ENCODE measurements around the gene LY6G6D. TPM values are rescaled to one million over a fixed set of nuclear protein-coding genes. Genes with fewer than 3 reads are reported as not detected.

The LY6G6D gene
- total RNA-seq, 1 experiment from 2014 or later, result not detected

DNA sequence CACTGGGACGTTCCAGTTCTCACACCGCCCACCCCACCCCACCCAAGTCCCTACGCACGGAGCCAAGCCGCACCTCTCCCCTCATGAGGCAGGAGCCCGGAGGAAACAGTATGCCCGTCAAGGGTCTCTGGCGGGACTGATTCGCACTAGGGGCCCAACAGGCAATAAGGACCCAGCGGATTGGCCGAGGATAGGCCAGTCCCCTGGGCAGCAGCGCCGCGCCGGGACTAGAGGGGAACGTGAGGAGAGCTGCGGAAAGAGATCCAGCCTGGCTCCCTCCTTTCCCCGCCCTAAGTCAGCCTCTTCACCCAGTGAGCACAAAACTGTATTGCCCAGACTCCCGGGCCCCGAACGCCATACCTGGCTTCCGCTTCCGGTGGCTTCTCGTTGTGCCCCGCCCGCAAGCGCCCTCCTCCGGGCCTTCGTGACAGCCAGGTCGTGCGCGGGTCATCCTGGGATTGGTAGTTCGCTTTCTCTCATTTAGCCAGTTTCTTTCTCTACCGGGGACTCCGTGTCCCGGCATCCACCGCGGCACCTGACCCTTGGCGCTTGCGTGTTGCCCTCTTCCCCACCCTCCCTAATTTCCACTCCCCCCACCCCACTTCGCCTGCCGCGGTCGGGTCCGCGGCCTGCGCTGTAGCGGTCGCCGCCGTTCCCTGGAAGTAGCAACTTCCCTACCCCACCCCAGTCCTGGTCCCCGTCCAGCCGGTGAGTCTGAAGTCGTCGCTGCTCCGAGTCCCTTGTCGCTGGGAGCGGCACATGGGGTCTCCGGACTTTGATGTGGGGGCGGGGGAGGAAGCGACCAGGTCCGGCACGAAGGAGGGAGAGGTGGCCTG is 49.4 kb upstream of the LY6G6D start, which contains the start of gene CSNK2B (continued):
- TF ChIP-seq, protein P1, sequence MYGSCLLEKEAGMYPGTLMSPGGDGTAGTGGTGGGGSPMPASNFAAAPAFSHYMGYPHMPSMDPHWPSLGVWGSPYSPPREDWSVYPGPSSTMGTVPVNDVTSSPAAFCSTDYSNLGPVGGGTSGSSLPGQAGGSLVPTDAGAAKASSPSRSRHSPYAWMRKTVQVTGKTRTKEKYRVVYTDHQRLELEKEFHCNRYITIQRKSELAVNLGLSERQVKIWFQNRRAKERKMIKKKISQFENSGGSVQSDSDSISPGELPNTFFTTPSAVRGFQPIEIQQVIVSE (CRISPR knock-in tag; IDR thresholded peaks at IDR 0.05; ENCODE audit: borderline replicate concordance), result no peak
- TF ChIP-seq ATF1 (CRISPR knock-in tag; IDR thresholded peaks at IDR 0.05), result no peak
- TF ChIP-seq GTF2I (CRISPR knock-in tag; conservative IDR thresholded peaks at IDR 0.05), result no peak
- TF ChIP-seq ZNF423 (CRISPR knock-in tag; IDR thresholded peaks at IDR 0.05), result no peak
- TF ChIP-seq ZNF263 (CRISPR knock-in tag; IDR thresholded peaks at IDR 0.05; ENCODE audit: low read depth), result no peak
- no peak for TF ChIP-seq ZNF138 (CRISPR knock-in tag; conservative IDR thresholded peaks at IDR 0.05)
- no peak for TF ChIP-seq ZNF396 (CRISPR knock-in tag; IDR thresholded peaks at IDR 0.05; ENCODE audit: borderline replicate concordance)
- no peak for TF ChIP-seq ZNF317 (CRISPR knock-in tag; IDR thresholded peaks at IDR 0.05; ENCODE audit: borderline replicate concordance, low read depth)
- no peak for TF ChIP-seq MXD4 (CRISPR knock-in tag; IDR thresholded peaks at IDR 0.05; ENCODE audit: borderline replicate concordance)
- 0 out of 2 replicates have a peak, but pooled peaks have one; percentile 31 for TF ChIP-seq EMX1 (CRISPR knock-in tag; IDR thresholded peaks at IDR 0.05)
- TF ChIP-seq, protein P2, sequence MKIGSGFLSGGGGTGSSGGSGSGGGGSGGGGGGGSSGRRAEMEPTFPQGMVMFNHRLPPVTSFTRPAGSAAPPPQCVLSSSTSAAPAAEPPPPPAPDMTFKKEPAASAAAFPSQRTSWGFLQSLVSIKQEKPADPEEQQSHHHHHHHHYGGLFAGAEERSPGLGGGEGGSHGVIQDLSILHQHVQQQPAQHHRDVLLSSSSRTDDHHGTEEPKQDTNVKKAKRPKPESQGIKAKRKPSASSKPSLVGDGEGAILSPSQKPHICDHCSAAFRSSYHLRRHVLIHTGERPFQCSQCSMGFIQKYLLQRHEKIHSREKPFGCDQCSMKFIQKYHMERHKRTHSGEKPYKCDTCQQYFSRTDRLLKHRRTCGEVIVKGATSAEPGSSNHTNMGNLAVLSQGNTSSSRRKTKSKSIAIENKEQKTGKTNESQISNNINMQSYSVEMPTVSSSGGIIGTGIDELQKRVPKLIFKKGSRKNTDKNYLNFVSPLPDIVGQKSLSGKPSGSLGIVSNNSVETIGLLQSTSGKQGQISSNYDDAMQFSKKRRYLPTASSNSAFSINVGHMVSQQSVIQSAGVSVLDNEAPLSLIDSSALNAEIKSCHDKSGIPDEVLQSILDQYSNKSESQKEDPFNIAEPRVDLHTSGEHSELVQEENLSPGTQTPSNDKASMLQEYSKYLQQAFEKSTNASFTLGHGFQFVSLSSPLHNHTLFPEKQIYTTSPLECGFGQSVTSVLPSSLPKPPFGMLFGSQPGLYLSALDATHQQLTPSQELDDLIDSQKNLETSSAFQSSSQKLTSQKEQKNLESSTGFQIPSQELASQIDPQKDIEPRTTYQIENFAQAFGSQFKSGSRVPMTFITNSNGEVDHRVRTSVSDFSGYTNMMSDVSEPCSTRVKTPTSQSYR (CRISPR knock-in tag; IDR thresholded peaks at IDR 0.05), result no peak
- TF ChIP-seq NFYB (CRISPR knock-in tag; conservative IDR thresholded peaks at IDR 0.05; ENCODE audit: low read depth), result peak; percentile 38; the same call in 1 of the 2 replicates
- TF ChIP-seq, protein P3, sequence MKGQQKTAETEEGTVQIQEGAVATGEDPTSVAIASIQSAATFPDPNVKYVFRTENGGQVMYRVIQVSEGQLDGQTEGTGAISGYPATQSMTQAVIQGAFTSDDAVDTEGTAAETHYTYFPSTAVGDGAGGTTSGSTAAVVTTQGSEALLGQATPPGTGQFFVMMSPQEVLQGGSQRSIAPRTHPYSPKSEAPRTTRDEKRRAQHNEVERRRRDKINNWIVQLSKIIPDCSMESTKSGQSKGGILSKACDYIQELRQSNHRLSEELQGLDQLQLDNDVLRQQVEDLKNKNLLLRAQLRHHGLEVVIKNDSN (CRISPR knock-in tag; IDR thresholded peaks at IDR 0.05), result peak; percentile 77; the same call in 1 of the 2 replicates
- TF ChIP-seq TEAD1 (CRISPR knock-in tag; IDR thresholded peaks at IDR 0.05), result no peak
- TF ChIP-seq IRF2 (CRISPR knock-in tag; IDR thresholded peaks at IDR 0.05; ENCODE audit: borderline replicate concordance, low read depth), result no peak
- TF ChIP-seq, protein P4, sequence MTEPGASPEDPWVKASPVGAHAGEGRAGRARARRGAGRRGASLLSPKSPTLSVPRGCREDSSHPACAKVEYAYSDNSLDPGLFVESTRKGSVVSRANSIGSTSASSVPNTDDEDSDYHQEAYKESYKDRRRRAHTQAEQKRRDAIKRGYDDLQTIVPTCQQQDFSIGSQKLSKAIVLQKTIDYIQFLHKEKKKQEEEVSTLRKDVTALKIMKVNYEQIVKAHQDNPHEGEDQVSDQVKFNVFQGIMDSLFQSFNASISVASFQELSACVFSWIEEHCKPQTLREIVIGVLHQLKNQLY (CRISPR knock-in tag; IDR thresholded peaks at IDR 0.05), result no peak
- TF ChIP-seq ESRRA (CRISPR knock-in tag; IDR thresholded peaks at IDR 0.05; ENCODE audit: borderline replicate concordance), result no peak
- no peak for TF ChIP-seq TCF7 (CRISPR knock-in tag; IDR thresholded peaks at IDR 0.05; ENCODE audit: low read depth)
- 0 out of 2 replicates have a peak, but pooled peaks have one; percentile 34 for TF ChIP-seq ZNF232 (CRISPR knock-in tag; IDR thresholded peaks at IDR 0.05)
- TF ChIP-seq, protein P5, sequence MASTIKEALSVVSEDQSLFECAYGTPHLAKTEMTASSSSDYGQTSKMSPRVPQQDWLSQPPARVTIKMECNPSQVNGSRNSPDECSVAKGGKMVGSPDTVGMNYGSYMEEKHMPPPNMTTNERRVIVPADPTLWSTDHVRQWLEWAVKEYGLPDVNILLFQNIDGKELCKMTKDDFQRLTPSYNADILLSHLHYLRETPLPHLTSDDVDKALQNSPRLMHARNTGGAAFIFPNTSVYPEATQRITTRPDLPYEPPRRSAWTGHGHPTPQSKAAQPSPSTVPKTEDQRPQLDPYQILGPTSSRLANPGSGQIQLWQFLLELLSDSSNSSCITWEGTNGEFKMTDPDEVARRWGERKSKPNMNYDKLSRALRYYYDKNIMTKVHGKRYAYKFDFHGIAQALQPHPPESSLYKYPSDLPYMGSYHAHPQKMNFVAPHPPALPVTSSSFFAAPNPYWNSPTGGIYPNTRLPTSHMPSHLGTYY (CRISPR knock-in tag; IDR thresholded peaks at IDR 0.05), result no peak
- TF ChIP-seq JUN (CRISPR knock-in tag; IDR thresholded peaks at IDR 0.05), result peak; percentile 14; the same call in 1 of the 2 replicates
- TF ChIP-seq ETV6 (CRISPR knock-in tag; IDR thresholded peaks at IDR 0.05), result 0 out of 2 replicates have a peak, but pooled peaks have one; percentile 29
- no peak for TF ChIP-seq RELA (CRISPR knock-in tag; IDR thresholded peaks at IDR 0.05; ENCODE audit: borderline replicate concordance)
- no peak for TF ChIP-seq TEAD4 (CRISPR knock-in tag; IDR thresholded peaks at IDR 0.05)
- TF ChIP-seq, protein P6, sequence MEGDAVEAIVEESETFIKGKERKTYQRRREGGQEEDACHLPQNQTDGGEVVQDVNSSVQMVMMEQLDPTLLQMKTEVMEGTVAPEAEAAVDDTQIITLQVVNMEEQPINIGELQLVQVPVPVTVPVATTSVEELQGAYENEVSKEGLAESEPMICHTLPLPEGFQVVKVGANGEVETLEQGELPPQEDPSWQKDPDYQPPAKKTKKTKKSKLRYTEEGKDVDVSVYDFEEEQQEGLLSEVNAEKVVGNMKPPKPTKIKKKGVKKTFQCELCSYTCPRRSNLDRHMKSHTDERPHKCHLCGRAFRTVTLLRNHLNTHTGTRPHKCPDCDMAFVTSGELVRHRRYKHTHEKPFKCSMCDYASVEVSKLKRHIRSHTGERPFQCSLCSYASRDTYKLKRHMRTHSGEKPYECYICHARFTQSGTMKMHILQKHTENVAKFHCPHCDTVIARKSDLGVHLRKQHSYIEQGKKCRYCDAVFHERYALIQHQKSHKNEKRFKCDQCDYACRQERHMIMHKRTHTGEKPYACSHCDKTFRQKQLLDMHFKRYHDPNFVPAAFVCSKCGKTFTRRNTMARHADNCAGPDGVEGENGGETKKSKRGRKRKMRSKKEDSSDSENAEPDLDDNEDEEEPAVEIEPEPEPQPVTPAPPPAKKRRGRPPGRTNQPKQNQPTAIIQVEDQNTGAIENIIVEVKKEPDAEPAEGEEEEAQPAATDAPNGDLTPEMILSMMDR (IDR thresholded peaks at IDR 0.05), result no peak
- TF ChIP-seq, protein P7, sequence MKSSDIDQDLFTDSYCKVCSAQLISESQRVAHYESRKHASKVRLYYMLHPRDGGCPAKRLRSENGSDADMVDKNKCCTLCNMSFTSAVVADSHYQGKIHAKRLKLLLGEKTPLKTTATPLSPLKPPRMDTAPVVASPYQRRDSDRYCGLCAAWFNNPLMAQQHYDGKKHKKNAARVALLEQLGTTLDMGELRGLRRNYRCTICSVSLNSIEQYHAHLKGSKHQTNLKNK (CRISPR knock-in tag; IDR thresholded peaks at IDR 0.05), result no peak
- TF ChIP-seq ZNF416 (CRISPR knock-in tag; IDR thresholded peaks at IDR 0.05), result no peak
- TF ChIP-seq PRRX2 (CRISPR knock-in tag; IDR thresholded peaks at IDR 0.05), result no peak
- TF ChIP-seq, protein P8, sequence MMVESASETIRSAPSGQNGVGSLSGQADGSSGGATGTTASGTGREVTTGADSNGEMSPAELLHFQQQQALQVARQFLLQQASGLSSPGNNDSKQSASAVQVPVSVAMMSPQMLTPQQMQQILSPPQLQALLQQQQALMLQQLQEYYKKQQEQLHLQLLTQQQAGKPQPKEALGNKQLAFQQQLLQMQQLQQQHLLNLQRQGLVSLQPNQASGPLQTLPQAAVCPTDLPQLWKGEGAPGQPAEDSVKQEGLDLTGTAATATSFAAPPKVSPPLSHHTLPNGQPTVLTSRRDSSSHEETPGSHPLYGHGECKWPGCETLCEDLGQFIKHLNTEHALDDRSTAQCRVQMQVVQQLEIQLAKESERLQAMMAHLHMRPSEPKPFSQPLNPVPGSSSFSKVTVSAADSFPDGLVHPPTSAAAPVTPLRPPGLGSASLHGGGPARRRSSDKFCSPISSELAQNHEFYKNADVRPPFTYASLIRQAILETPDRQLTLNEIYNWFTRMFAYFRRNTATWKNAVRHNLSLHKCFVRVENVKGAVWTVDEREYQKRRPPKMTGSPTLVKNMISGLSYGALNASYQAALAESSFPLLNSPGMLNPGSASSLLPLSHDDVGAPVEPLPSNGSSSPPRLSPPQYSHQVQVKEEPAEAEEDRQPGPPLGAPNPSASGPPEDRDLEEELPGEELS (CRISPR knock-in tag; IDR thresholded peaks at IDR 0.05), result peak; percentile 4; the same call in 1 of the 2 replicates
- TF ChIP-seq GABPB1 (CRISPR knock-in tag; IDR thresholded peaks at IDR 0.05), result peak; percentile 76; the same call in 1 of the 2 replicates

Measured in WTC11 (cell line).